ENCODE results near the gene COLEC12.

GRCh38 chr18:421247-422155, 79.0 kb downstream of the COLEC12 start:
- TF ChIP-seq CTCF (IDR thresholded peaks at IDR 0.05) (no peak), POLR2A (IDR thresholded peaks at IDR 0.05) (no peak)
